NCI-H1105 treated with DMSO at 0.1 percent for 48 hours (cell line): ENCODE data around the gene VMP1.
"Not testable (repeated sequence)": the region's sequence is repeated elsewhere in the genome, so short reads cannot be mapped to it uniquely, and the experiment has no call there.

Experiments
- DNase-seq: peaks from one replicate; lab custom pipeline; 2025; lab: John Stamatoyannopoulos, UW

VMP1 gene

DNA sequence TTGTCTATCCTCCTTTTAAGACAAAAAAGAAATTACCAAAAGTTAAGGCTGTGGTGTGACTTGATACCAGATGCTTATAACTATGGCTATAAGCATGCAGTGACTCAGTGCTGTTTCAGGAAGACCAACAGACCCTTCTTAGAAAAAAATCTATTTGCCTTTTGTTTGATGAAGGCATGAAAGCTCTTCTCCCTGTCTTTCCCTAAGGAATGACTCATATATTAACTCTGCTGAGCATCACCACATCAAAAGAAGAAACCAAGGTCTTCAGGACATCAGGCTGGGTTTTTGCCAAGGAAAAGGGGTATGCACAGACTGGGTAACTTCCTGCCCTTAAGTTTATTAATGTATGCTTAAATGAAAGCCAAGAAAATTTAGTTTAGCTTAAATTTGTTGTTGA, 47.1 kb downstream of the VMP1 start:
- no peak for DNase-seq

DNA sequence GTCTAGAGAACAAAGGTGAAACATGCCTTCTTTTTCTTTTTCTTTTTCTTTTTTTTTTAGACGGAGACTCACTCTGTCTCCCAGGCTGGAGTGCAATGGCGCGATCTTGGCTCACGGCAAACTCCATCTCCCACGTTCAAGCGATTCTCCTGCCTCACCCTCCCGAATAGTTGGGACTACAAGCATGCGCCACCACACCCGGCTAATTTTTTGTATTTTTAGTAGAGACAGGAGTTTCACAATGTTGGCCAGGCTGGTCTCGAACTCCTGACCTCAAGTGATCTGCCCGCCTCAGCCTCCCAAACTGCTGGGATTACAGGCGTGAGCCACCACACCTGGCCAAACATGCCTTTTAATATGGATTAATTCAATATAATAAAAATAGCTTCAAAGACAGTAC, 47.6 kb downstream of the VMP1 start:
- not testable (repeated sequence) for DNase-seq

DNA sequence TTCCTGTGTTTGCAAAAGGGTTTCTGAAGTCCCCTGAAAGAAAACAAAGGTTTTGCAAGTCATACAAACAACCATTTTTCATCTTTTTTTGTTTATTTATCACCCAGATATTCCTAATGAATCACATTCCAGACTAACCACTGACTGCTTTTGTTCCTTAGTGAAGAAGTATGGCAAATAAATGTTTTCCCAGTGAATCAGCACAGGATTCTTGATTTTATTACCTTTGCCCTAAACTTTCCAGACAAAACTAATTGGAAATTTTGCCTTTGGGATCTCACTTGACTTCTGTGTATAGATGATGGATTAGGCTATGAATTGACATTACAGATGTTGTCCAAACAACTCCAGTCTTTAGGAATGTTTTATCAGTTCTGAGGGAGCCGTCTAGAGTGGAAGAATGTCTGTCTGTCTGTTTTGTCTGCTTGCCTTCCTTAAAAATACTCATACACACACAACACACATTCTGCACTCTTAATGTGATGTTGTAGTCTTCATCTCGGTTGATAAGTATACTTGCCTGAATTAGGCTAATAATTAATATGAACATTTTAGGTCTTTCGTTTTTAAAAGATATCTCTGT, 48.9 kb downstream of the VMP1 start:
- DNase-seq, result no peak

DNA sequence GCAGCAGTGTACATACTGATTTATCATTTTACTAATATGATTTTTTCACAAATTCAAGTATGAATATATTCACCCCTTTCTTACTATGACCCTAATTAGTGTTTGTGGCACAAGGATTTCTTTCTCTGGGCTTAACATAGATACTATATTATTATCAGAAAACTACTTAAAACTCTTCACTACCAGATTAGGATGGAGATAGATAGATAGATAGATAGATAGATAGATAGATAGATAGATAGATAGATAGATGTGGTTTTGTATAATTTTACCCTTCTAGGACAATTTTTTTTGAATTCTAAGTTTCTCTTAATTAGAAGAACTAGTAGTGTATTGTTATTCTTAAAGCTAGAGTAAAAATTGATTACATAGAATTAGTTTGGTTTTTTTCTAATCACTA, 49.6 kb downstream of the VMP1 start:
- no peak for DNase-seq

DNA sequence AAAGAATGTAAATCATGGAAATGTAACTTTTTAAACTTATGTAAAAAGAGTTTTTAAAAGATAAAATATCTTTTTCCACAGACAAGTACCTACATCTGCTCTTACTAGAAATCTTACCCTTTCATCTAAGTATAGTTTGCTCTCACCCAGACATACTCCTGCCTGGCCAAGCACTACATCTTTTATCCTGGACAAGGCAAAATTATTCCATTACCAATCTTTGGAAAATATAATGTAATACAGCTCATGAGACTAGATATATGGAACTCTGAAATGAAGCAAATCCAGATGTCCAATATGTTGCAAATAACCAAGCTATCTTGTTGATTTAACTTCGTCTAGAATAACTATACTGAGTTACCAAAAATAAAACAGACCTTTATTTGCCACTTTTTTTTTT, 50.0 kb downstream of the VMP1 start:
- no peak for DNase-seq

DNA sequence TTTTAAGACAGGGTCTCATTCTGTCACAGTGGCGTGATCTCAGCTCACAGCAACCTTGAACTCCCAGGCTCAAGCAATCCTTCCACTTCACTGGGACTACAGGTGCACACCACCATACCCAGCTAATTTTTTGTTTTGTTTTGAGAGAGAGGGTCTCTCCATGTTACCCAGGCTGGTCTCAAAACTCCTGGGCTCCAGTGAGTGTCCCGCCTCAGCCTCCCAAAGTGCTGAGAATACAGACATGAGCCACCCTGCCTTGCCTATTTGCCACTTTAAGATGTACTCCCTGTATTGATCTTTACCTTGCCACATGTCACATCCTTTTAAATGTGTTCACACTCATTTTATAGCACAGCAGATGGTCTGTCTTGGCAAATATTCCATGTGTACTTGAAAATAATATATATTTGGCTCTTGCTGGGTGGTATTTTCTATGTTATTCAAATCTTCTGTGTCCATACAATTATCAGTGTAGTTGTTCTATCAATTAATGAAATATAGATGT, 50.5 kb downstream of the VMP1 start:
- DNase-seq, result no peak

DNA sequence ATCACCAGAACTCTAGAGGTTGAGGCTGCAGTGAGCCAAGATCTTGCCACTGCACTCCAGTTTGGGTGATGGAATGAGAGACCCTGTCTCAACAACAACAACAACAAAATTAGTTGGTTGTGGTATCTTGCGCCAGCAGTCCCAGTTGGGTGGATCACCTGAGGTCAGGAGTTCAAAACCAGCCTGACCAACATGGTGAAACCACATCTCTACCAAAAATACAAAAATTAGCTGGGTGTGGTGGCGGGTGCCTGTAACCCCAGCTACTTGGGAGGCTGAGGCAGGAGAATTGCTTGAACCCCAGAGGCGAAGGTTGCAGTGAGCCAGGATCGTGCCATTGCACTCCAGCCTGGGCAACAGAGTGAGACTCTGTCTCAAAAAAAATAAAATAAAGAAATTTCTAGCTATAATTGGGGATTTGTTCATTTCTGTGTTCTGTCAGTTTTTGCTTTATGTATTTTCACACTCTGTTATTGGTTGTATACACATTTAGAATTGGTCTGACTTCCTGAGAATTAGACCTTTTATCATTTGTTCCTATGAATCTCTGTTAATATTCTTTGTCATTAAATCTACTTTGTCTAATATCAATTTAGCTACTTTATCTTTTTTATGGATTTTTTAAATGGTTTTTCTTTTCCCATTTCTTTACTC, 51.7 kb downstream of the VMP1 start:
- not testable (repeated sequence) for DNase-seq

DNA sequence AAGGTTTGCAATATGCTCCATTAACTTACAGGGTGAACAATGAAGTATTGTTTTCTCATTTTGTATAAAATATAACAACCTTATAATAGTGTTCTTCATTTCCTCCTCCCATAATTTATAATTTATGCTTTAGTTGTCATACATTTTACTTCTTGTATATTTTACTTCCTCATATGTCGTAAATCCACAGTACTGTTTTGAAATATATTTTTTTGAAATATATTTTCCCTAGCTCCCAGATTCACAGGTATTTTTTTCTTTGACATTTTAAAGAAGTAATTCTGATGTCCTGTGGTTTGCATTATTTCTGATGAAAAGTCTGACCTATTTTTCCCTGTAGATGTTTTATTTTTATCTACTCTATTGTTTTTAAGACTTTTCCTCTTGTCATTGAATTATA, 52.7 kb downstream of the VMP1 start:
- no peak for DNase-seq

DNA sequence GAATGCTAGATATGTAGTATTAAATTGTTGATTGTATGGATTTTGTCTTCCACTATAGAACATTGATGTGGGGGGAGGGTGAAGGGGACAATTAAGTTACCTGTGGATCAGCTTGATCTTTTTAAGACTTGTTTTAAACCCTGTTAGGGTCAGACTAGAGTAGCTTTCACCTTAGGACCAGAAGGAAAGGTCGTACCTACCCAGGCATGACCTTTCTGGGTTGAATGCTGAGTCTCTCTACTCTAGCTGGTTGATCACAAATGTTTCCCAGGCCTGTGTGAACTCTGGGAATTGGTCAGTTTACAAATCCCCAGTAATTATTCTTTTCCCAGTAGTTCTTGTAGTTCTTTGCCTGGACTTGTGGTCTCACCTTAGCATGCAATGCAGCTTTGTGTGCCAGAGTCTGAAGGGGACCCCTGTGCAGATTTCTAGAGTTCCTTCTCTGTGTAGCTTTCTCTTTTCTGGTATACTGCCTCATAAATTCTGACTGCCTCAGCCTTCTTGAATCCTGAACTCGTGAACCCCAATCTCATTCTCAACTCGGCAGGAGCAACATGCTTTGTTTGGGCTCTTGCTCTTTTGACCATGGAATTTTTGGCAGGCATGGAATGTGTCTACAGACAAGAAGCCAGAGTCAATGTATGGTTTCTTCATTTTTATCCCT, 54.1 kb downstream of the VMP1 start:
- no peak for DNase-seq

DNA sequence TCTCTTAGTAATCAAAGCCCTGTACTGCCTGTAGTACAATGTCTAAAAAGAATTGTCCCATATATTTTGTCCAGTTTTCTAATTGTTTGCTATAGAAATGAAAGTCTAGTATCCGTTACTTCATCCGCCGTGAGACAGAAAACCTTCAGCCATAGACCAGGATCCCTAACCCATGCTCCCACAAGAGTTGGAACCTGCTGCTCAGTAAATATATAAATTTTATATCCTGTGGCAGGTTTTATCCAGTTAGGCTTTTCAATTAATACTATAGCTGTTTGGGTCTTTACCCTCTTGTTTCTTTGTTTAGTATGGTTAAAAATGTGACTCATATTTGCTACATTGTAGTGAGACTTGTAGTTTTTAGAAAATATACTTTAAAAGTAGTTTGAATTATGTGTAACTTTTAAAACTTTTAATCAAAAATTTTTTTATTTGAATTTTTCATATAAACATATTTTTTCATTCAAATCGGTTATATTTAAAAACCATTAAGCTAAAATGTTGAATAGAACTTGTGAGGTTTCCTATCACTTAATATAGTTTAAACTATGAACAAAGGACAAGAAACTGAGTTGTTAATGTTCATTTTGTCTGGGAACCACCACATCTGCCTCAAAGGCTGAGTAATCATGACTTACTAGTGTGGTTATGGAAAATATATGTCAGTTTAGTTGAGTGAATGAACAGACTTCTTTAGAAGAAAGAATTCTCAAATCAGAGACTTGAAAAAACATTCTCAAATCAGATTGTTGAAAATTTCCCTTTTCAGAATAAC, 54.8 kb downstream of the VMP1 start:
- no peak for DNase-seq

DNA sequence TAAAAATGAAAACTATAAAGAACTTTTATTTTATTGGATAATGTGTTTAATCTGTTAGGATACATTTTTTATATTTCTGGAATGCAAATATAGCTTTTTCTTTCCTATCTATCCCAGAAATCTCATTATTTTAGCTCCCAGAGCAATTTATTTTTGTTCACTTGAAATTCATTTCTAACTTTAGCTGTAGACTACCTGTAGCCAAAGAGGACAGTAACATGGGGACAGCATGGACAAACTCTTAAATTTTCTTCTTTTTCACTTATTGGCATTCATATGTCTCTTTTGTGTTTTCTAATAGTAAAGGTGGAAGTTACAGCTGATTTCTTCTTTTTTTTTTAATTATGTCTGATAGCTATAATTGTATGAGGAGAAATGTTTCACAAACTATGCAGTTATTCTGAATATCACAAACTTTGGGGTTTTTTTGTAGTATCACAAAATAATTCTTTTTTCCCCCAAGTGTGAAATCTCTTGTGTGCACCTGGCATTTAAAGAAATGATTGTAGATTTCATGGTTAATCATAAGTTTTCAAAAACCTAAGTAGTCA, 55.4 kb downstream of the VMP1 start:
- DNase-seq, result no peak

DNA sequence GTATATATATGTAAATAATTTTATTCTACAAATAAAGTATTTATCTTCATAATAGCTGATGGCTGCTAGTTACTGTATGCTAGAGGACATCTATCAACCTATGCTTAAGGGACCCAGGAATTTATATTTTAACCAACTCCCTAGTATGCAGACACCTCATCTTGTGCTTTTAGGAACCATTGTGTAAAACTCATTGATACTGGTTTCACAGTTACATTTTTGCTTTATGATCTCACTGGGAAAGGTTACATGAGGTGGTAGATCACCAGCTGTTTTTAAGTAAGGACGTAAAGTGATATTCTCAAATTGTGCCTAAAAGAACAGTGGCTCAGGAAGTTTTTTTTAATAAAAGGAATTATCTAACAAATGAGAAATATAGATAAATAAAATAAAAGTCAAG, 56.4 kb downstream of the VMP1 start:
- no peak for DNase-seq

DNA sequence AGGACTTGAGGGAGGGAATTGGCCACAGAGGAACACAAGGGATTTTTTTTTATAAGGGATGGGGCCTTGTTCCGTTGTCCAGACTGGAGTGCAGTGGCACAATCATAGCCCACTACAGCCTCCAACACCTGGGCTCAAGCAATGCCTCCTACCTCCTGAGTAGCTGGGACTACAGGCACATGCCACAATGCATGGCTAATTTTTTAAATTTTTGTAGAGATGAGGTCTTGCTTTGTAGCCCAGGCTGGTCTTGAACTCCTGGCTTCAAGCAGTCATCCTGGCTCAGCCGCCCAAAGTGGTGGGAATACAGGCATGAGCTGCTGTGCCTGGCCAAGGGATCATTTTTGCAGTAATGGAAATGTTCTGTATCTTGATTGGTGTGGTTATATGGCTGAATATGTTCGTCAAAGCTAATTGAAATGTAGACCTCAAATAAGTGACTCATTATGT, 56.9 kb downstream of the VMP1 start:
- DNase-seq, result no peak

DNA sequence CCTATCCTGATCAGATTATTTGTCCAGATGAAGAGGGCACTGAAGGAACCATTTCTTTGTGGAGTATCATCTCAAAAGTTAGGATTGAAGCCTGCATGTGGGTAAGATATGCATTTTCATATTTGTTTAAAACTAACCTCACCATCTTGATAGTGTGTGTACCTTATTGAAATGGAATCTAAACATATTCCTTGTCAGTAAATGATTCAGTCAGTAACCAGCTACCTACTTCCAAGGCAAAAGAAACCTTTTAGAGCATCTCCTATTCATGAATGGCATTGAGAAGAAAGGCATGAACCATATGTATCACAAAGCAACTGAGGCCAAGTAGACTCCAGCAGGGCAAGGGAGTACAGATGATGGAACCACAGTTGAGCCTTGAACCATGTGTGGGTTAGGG, 57.6 kb downstream of the VMP1 start:
- no peak for DNase-seq

DNA sequence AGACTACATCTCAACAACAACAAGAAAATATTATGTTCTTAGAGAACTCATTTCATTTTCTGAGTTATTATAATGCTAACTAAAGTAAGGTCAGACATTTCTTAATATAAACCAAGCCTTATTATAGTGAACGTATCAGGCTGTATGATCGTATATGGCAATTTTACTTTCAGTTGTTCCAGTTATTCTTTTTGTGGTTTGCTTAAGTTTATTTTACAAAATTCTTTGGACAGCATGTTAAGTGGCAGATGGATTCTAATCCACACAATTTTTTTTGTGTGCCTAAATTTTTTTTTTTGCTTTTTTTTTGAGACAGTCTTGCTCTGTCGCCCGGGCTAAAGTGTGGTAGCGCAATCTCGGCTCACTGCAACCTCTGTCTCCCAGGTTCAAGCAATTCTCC, 59.0 kb downstream of the VMP1 start:
- no peak for DNase-seq

DNA sequence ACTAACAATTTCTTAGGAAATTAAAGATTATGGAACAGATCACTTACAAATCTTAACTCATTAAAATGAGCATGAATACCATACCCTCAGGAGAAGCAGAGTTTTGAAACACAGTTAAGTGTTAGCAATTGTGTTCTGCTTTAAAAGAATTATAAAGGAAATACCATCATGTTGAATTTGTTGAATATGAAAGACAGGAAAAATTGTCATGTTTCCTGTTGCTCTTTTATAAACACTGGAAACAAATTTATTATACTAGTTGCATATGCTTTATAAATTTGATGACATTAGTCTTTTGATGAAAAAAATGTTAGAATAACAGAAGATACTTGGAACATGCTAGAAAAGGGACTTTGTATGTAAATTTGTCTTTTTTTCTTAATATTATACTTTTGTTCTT, 59.7 kb downstream of the VMP1 start:
- DNase-seq, result no peak

DNA sequence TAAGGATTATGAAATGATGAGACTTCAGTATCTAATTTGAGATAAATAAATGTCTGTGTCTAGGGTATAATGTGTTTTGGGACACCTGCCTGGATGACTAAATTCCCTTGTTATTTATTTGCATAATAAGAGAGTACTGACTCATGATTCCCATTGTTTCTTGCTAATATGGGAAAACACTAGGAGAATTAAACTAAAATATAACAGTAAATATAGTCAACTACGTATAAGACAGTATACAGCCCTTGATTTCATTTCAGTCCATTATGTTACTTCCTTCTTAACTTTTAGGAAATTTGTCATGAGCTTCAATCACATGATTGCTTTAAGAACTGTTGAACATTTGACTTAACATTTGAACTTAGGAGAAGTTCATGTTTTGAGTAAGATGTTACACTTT, 62.4 kb downstream of the VMP1 start:
- DNase-seq, result no peak

DNA sequence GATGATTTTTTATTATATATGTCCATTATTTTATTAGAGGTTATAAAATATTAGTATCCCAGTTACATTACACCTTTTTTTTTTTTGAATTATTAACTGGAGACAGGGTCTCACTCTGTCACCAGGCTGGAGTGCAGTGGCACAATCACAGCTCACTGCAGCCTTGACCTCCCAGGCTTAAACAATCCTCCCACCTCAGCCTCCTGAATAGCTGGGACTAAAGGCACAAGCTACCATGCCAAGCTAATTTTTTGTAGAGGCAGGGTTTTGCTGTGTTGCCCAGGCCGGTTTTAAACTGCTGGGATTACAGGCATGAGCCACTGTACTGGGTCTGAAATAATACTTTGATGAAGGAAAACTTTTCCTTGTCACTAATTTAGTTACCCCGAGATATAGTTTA, 63.6 kb downstream of the VMP1 start:
- no peak for DNase-seq

DNA sequence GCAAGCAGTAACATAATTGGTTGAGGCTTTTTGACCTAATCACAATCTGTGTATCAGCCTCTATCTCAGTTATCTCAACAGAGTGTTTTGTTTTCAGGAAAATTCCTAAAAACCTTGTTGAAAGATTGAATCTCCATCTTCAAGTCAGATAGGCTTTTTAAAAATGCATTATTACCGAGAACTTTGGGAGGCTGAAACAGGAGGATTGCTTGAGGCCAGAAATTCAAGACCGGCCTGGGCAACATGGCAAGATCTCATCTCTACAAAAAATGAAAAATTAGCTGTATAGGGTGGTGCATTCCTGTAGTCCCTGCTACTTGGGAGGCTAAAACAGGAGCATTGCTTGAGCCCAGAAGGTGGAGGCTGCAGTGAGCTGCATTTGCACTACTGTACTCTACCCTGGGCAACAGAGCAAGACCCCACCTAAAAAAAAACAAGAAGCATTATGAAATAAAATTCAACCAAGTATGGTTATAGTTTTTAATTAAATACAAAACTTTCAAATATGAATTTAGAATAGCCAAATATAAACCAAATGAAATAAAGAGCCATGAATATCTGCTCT, 68.4 kb downstream of the VMP1 start:
- DNase-seq, result no peak

DNA sequence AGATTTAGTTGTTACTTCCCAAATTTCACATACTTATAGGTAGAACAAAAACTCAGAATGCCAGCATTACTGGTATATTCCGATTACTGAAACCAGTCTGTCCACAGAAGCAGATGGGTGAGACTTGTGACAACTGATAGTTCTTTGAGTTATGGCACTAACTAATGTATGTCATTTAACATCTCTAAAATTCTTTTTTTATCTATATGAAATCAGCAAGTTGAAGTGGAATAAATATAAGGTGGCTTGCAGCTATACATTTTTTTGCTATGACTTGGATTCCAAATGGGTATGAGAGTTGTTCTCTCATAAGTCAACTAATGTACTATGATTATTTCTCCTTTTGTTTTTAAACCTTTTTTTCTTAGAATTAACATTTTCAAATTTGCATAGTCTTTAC, 69.1 kb downstream of the VMP1 start:
- no peak for DNase-seq

DNA sequence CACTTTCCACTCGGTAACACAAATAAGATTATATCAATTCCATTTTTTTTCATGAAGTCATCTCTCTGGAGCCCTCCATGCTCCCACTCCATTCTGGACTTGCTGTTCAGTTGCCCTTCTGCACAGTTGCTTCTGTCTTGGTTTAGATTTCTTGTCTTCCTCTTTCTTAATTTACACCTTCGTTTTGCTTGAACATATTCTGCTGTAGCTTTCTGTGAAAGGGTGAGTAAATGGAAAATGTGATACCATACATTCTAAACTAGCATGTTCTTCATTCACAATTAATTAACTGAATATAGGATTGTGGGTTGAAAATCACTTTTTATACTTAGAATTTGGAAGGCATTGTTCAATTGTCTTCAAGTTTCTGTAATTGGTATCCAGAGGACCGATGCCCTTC, 69.6 kb downstream of the VMP1 start:
- no peak for DNase-seq

DNA sequence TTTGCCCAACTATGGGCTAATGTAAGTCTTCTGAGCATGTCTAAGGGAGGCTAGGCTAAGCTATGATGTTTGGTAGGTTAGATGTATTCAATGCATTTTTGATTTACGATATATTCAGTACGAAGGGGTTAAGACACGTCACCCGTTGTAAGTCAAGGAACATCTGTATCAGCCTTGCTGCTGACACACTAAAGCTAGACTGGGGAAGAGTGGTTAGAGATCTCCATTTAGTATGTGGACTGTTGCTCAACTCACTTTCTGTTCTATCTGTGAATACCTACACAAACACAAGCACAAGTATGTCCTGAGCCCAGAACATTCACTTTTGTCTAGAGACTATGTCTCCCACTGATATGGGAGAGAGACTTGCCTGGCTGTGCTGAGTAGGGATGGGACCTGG, 71.5 kb downstream of the VMP1 start:
- DNase-seq, result no peak
